HUDEP-2 (cell line): ENCODE results near the gene GDF2.

Source experiments
- DNase-seq, 76 experiments: peaks; one replicate each; lab custom pipeline; 2025; ENCODE audit not compliant: unreplicated experiment in 76 of 76; lab: John Stamatoyannopoulos, UW

Gene GDF2

GRCh38 chr10:47349941-47350371 is 27.7 kb downstream of the GDF2 start:
- DNase-seq: no peak

GRCh38 chr10:47350671-47351640 is 28.7 kb downstream of the GDF2 start:
- no peak for DNase-seq

GRCh38 chr10:47351899-47352815 is 29.9 kb downstream of the GDF2 start:
- no peak for DNase-seq

GRCh38 chr10:47353351-47353750 is 31.1 kb downstream of the GDF2 start:
- DNase-seq: no peak

GRCh38 chr10:47354165-47354564 is 31.9 kb downstream of the GDF2 start:
- no peak for DNase-seq

GRCh38 chr10:47354900-47355299 is 32.6 kb downstream of the GDF2 start:
- DNase-seq: no peak

- no peak for DNase-seq
Measured at GRCh38 chr10:47356708-47357107, 34.5 kb downstream of the GDF2 start.

- no peak for DNase-seq
Measured at GRCh38 chr10:47357131-47357582, 34.9 kb downstream of the GDF2 start.

GRCh38 chr10:47357911-47358310 is 35.7 kb downstream of the GDF2 start:
- DNase-seq: no peak

GRCh38 chr10:47358457-47358856 is 36.2 kb downstream of the GDF2 start:
- DNase-seq: no peak

- no peak for DNase-seq
Measured at GRCh38 chr10:47359101-47359500, 36.8 kb downstream of the GDF2 start.

GRCh38 chr10:47359626-47360418 is 37.6 kb downstream of the GDF2 start:
- no peak for DNase-seq

GRCh38 chr10:47360419-47361040 is 38.3 kb downstream of the GDF2 start:
- DNase-seq: no peak

GRCh38 chr10:47361293-47361692 is 39.0 kb downstream of the GDF2 start:
- peak in 29 of 76 experiments; percentile 3 to 35 (median 15) for DNase-seq

- no peak for DNase-seq
Measured at GRCh38 chr10:47362199-47362598, 39.9 kb downstream of the GDF2 start.

- DNase-seq: no peak
Measured at GRCh38 chr10:47363781-47364180, 41.5 kb downstream of the GDF2 start.

- DNase-seq: no peak
Measured at GRCh38 chr10:47364366-47364765, 42.1 kb downstream of the GDF2 start.

- no peak for DNase-seq
Measured at GRCh38 chr10:47364911-47365310, 42.7 kb downstream of the GDF2 start.

- no peak for DNase-seq
Measured at GRCh38 chr10:47365431-47366180, 43.4 kb downstream of the GDF2 start.
